ENCODE data around the gene COQ10B. TPM values are rescaled to one million over a fixed set of nuclear protein-coding genes. Genes with fewer than 3 reads are reported as not detected.
"Not testable (repeated sequence)": the region's sequence is repeated elsewhere in the genome, so short reads cannot be mapped to it uniquely, and the experiment has no call there.

Gene COQ10B
- total RNA-seq, 1 donor from 2014 or later, result 6.0 TPM

DNA sequence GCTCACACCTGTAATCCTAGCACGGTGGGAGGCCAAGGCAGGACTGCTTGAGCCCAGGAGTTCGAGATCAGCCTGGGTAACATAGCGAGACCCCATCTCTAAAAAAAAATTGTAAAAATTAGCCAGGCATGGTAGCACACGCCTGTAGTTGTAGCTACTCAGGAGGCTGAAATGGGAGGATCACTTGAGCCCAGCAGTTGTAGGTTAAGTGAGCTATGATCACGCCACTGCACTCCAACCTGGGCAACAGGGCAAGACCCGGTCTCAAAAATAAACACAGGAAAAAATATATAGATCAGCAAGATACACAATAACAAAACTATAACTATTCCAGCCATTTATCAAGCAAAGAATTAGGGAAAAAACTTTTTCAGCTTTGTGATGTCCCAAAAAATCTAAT is 21.5 kb upstream of the COQ10B start:
- no peak for DNase-seq (ENCODE audit: low spot score in 2 of 2)
- Histone ChIP-seq H3K27ac (peak overlapping the region; percentile 29 to 36), H3K4me1 (peaks cover 2 to 55% of the 10 kb centered on the region in 2 donors), H3K9me3 (no peaks in the 10 kb centered on the region), H3K4me3 (peak overlapping the region; percentile 87 to 100), H3K27me3 (no peaks in the 10 kb centered on the region), H3K36me3 (peaks cover 0 to 11% of the 10 kb centered on the region in 2 donors)
- intact Hi-C loops (cut with DNase I), result loop anchor here (5.0 to 10.0 kb wide), 3 partner anchors 343 to 797 kb away; partner anchors contain the start of genes CCDC150 and PGAP1
- TF ChIP-seq CTCF (IDR thresholded peaks at IDR 0.05), result no peak

DNA sequence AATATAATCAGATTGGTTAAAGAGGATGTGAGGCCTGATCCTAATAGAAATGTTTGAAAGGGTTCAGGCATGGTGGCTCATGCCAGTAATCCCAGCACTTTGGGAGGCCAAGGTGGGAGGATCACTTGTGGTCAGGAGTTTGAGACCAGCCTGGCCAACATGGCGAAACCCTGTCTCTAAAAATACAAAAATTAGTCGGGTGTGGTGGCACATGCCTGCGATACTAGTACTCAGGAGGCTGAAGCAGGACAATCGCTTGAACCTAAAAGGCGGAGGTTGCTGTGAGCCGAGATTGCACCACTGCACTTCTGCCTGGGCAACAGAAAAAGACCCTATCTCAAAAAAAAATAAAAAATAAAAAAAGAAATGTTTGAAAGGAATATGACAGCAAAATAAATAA is 20.8 kb upstream of the COQ10B start:
- H3K4me1 ChIP-seq, result peaks cover 0 to 48% of the 10 kb centered on the region in 2 donors
- H3K36me3 ChIP-seq, result peaks cover 0 to 11% of the 10 kb centered on the region in 2 donors
- not testable (repeated sequence) for H3K27me3 ChIP-seq; H3K9me3 ChIP-seq; DNase-seq (ENCODE audit: low spot score in 2 of 2)
- peak overlapping the region in 1 of 2 donors; percentile 7 for H3K27ac ChIP-seq
- intact Hi-C loops (cut with DNase I), result loop anchor here (5.0 to 10.0 kb wide), 3 partner anchors 342 to 798 kb away; partner anchors contain the start of genes CCDC150 and PGAP1
- H3K4me3 ChIP-seq, result peak overlapping the region; percentile 87 to 100

DNA sequence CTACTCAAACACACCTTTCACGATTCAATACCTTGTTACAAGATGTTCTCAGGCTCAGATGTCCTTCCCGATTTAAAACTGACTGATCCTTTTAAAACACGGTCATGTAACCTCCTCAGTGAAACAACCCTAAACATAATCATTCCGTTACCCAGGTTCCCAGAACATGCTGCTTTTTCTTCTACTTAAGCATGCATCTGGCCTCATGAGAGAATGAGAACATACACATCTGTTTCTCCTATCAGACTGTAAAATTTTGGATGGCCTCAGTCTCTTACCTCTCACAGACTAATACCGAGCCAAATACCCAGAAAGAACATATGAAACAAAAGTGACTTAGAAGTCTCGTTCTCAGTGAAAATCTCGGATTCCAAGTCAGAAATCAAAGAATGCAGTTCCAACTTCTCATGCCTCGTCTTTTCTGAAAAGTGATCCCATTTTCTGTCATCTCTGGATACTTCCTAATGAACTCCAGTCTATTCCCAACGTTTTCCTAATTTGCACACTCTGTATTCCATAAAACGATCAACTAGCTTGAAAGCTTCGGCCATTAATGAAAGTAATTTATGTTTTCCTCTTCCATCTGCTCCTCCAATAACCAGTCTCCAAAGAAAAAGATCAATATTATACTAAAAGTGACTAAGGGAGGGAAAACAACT is 19.4 kb upstream of the COQ10B start:
- Histone ChIP-seq H3K9me3 (no peaks in the 10 kb centered on the region), H3K4me1 (peaks cover 0 to 35% of the 10 kb centered on the region in 2 donors), H3K36me3 (peaks cover 0 to 6% of the 10 kb centered on the region in 2 donors), H3K27me3 (no peaks in the 10 kb centered on the region), H3K27ac (peak overlapping the region; percentile 96 to 99), H3K4me3 (peak overlapping the region; percentile 87 to 100)
- intact Hi-C loops (cut with DNase I), result loop anchor here (2.0 to 10.0 kb wide), 5 partner anchors 67 to 799 kb away; partner anchors contain the start of genes CCDC150, HSPE1, MOB4 and PGAP1
- no peak for TF ChIP-seq CTCF (IDR thresholded peaks at IDR 0.05)
- DNase-seq (ENCODE audit: low spot score in 2 of 2), result no peak

GRCh38 chr2:197434541-197435513 is 18.5 kb upstream of the COQ10B start, which contains the start of gene SF3B1:
SF3B1 (minus strand) TSS chr2:197435028; CDS start chr2:197434999, 29 bp downstream.
- intact Hi-C loops (cut with DNase I), result loop anchor here (1.0 to 10.0 kb wide), 7 partner anchors 18 to 800 kb away; partner anchors contain the start of genes ANKRD44, CCDC150, COQ10B and HSPE1
- Histone ChIP-seq H3K4me3 (peak within 1 kb of the TSS; percentile 87 to 100), H3K36me3 (no peaks in the 10 kb centered on the region), H3K27me3 (no peaks in the 10 kb centered on the region), H3K9me3 (no peaks in the 10 kb centered on the region), H3K4me1 (peaks cover 0 to 29% of the 10 kb centered on the region in 2 donors), H3K27ac (peak within 1 kb of the TSS; percentile 96 to 99)
- no peak for TF ChIP-seq CTCF (IDR thresholded peaks at IDR 0.05)
- DNase-seq (ENCODE audit: low spot score in 2 of 2), result peak; percentile 94 to 99

GRCh38 chr2:197435598-197436420 is 17.5 kb upstream of the COQ10B start:
- Histone ChIP-seq H3K4me1 (peaks cover 0 to 25% of the 10 kb centered on the region in 2 donors), H3K27me3 (no peaks in the 10 kb centered on the region), H3K36me3 (no peaks in the 10 kb centered on the region), H3K9me3 (no peaks in the 10 kb centered on the region), H3K27ac (peak overlapping the region; percentile 96 to 99), H3K4me3 (peak overlapping the region; percentile 87 to 100)
- intact Hi-C loops (cut with DNase I), result loop anchor here (1.0 to 10.0 kb wide), 6 partner anchors 17 to 801 kb away; partner anchors contain the start of genes ANKRD44, CCDC150, COQ10B and HSPE1
- DNase-seq (ENCODE audit: low spot score in 2 of 2), result no peak
- TF ChIP-seq CTCF (IDR thresholded peaks at IDR 0.05), result no peak

Measured in ascending aorta (tissue), 2 donors.